ENCODE data around the gene BANF1.

Gene BANF1

GRCh38 chr11:66042227-66042995 lies 40.1 kb downstream of the BANF1 start:
- no peak for DNase-seq

- no peak for DNase-seq
Observed at GRCh38 chr11:66042996-66043906, 40.9 kb downstream of the BANF1 start.

GRCh38 chr11:66044757-66045156 lies 42.5 kb downstream of the BANF1 start:
- DNase-seq = no peak

- DNase-seq = peak; percentile 59 to 88
Observed at GRCh38 chr11:66045177-66045639, 42.9 kb downstream of the BANF1 start.

GRCh38 chr11:66046901-66047300 lies 44.6 kb downstream of the BANF1 start:
- no peak for DNase-seq

GRCh38 chr11:66047541-66048365 lies 45.5 kb downstream of the BANF1 start:
- no peak for DNase-seq

- DNase-seq = peak; percentile 25 to 33
Observed at GRCh38 chr11:66048547-66049323, 46.4 kb downstream of the BANF1 start, which contains the start of gene GAL3ST3. Gene GAL3ST3 (minus strand): TSS chr11:66049161. CDS start chr11:66045415, 3,746 bp downstream.

- DNase-seq = no peak
Observed at GRCh38 chr11:66050581-66051231, 48.4 kb downstream of the BANF1 start.

- DNase-seq = no peak
Observed at GRCh38 chr11:66051371-66051765, 49.1 kb downstream of the BANF1 start.

- peak; percentile 95 to 98 for DNase-seq
Observed at GRCh38 chr11:66051766-66052663, 49.7 kb downstream of the BANF1 start, which contains the start of gene SF3B2. Gene SF3B2 (plus strand): TSS chr11:66052364. CDS start chr11:66052385, 21 bp downstream.

GRCh38 chr11:66052664-66052982 lies 50.3 kb downstream of the BANF1 start:
- DNase-seq = no peak

All from NCI-H1930 (cell line).